Right lobe of liver (tissue), 4 donors: Measurements from ENCODE around the gene STXBP6.
"Not testable (repeated sequence)": the region's sequence is repeated elsewhere in the genome, so short reads cannot be mapped to it uniquely, and the experiment has no call there.

Experiments
- POLR2A ChIP-seq: fragments of 450-650 bp; IDR thresholded peaks from one replicate; pipeline ENCODE4 v1.6.1; 2017; ENCODE audit warnings: antibody characterized with exemption, mild to moderate bottlenecking
- TF ChIP-seq, protein P1 (sequence below), 4 donors: fragments of 200-600 bp in 3 of 4; fragments of 450-650 bp in 1 of 4; IDR thresholded peaks; one replicate each; pipeline versions ENCODE4 v1.5.1 to v1.8.0; 2016 to 2022; ENCODE audit warnings: antibody characterized with exemption in 4 of 4, mild to moderate bottlenecking in 2 of 4
- donor health status: DM: no; HTN: no; CAD: no.
- donor health status: DM: no; HTN: no; CAD: no.
- donor health status: DM: no; HTN: yes; CAD: no.

DNA sequence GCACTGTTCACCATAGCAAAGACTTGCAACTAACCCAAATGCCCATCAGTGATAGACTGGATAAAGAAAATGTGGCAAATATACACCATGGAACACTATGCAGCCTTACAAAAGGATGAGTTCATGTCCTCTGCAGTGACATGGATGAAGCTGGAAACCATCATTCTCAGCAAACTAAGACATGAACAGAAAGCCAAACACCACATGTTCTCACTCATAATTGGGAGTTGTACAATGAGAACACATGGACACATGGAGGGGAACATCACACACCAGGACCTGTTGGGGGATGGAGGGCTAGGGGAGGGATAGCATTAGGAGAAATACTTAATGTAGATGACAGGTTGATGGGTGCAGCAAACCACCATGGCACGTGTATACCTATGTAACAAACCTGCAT is 276.4 kb downstream of the STXBP6 start:
- TF ChIP-seq, protein P1, sequence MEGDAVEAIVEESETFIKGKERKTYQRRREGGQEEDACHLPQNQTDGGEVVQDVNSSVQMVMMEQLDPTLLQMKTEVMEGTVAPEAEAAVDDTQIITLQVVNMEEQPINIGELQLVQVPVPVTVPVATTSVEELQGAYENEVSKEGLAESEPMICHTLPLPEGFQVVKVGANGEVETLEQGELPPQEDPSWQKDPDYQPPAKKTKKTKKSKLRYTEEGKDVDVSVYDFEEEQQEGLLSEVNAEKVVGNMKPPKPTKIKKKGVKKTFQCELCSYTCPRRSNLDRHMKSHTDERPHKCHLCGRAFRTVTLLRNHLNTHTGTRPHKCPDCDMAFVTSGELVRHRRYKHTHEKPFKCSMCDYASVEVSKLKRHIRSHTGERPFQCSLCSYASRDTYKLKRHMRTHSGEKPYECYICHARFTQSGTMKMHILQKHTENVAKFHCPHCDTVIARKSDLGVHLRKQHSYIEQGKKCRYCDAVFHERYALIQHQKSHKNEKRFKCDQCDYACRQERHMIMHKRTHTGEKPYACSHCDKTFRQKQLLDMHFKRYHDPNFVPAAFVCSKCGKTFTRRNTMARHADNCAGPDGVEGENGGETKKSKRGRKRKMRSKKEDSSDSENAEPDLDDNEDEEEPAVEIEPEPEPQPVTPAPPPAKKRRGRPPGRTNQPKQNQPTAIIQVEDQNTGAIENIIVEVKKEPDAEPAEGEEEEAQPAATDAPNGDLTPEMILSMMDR (IDR thresholded peaks at IDR 0.05), result not testable (repeated sequence)
- not testable (repeated sequence) for TF ChIP-seq POLR2A
